K562 (cell line): Measurements from ENCODE around the gene PILRA. TPM values are rescaled to one million over a fixed set of nuclear protein-coding genes. Genes with fewer than 3 reads are reported as not detected.

Source experiments
- ATAC-seq: fragments of 200-7000 bp; cut with Tn5 transposase; 3 replicates; pipeline ENCODE4 v1.9.1; 2020; ENCODE audit warnings: moderate library complexity
- BruUV-seq: library from RNA; stranded (reverse); fragments of 400-500 nt; replicated peaks from 2 replicates; lab custom pipeline; 2021; lab: Mats Ljungman, UMichigan
- CTCF ChIA-PET: fragments of 300-600 bp; formaldehyde crosslinking; extraction: SDS; loops from one replicate; lab custom pipeline; 2021; ENCODE audit warnings: low intra/inter-chr PET ratio; lab: Yijun Ruan, JAX
- POLR2A ChIA-PET: fragments of 300-600, 350-650 bp; sonication (Branson Sonifier 250); formaldehyde crosslinking; extraction: SDS; loops from one replicate; lab custom pipeline; 2021; ENCODE audit warnings: antibody characterized with exemption, inconsistent platforms; lab: Yijun Ruan, JAX
- DNase-seq, 4 experiments: peaks; one replicate each; pipeline versions ENCODE4 v3.0.0 to v3.0.0-alpha.2; 2011 to 2018; ENCODE audit warnings: low spot score in 3 of 4, mixed read lengths in 3 of 4; ENCODE audit errors: extremely low read depth in 1 of 4
- FAIRE-seq: peaks from 2 replicates; lab custom pipeline; 2011; peaks lifted over from hg19 to GRCh38; lab: Jason Lieb, UNC
- H2AFZ ChIP-seq: 2 replicates; pipeline ENCODE4 v1.6.0; 2011; ENCODE audit warnings: low read depth, low read length, control low read depth, inconsistent platforms
- H3K27ac ChIP-seq: fragments of 200-600 bp; 3 replicates; pipeline ENCODE4 v1.8.0; 2011; ENCODE audit warnings: low read depth, mild to moderate bottlenecking, control low read depth, inconsistent platforms, low read length, moderate library complexity, mixed read lengths; ENCODE audit errors: extremely low read depth
- H3K27me3 ChIP-seq, 2 experiments: fragments of 300-600 bp in 1 of 2; 2 replicates in 1 of 2; 3 replicates in 1 of 2; pipeline versions ENCODE4 v1.6.0 to v1.8.0; 2011; ENCODE audit warnings: inconsistent platforms in 2 of 2, low read length in 2 of 2, mild to moderate bottlenecking in 1 of 2, mixed read lengths in 1 of 2, moderate library complexity in 1 of 2; ENCODE audit not compliant: control insufficient read depth in 2 of 2, insufficient read depth in 2 of 2
- H3K36me3 ChIP-seq: fragments of 300-600 bp; 3 replicates; pipeline ENCODE4 v1.8.0; 2011; ENCODE audit warnings: mild to moderate bottlenecking, low read length, inconsistent platforms; ENCODE audit not compliant: control insufficient read depth, insufficient read depth
- H3K4me1 ChIP-seq, 2 experiments: fragments of 200-600 bp in 1 of 2; replicated peaks in 1 of 2; 2 replicates in 1 of 2; 3 replicates in 1 of 2; pipeline versions ENCODE4 v1.5.1 to v1.8.0; 2011; ENCODE audit warnings: inconsistent platforms in 2 of 2, low read length in 2 of 2, mild to moderate bottlenecking in 1 of 2, mixed read lengths in 1 of 2, moderate library complexity in 1 of 2; ENCODE audit not compliant: control insufficient read depth in 2 of 2, insufficient read depth in 2 of 2
- H3K4me2 ChIP-seq: 2 replicates; pipeline ENCODE4 v1.6.1; 2011; ENCODE audit warnings: low read length, control low read depth, inconsistent platforms, mixed read lengths; ENCODE audit not compliant: insufficient read depth
- H3K4me3 ChIP-seq: fragments of 200-600 bp; sonication (generic), shearing (Covaris generic); 2 replicates; pipeline ENCODE4 v1.5.1; 2016; ENCODE audit warnings: control low read depth, inconsistent platforms
- H3K79me2 ChIP-seq: fragments of 200-600 bp; 3 replicates; pipeline ENCODE4 v1.8.0; 2011; ENCODE audit warnings: low read length, inconsistent platforms; ENCODE audit not compliant: control insufficient read depth, insufficient read depth
- H3K9ac ChIP-seq, 2 experiments: 2 replicates each; pipeline versions ENCODE4 v1.6.0 to v1.6.1; 2011; ENCODE audit warnings: low read depth in 2 of 2, low read length in 2 of 2, control low read depth in 1 of 2, inconsistent platforms in 1 of 2, mild to moderate bottlenecking in 1 of 2, mixed read lengths in 1 of 2; ENCODE audit not compliant: insufficient read depth in 1 of 2
- H3K9me1 ChIP-seq: one replicate; pipeline ENCODE4 v1.6.0; 2011; ENCODE audit warnings: inconsistent platforms, mild to moderate bottlenecking, low read length, moderate library complexity; ENCODE audit not compliant: control insufficient read depth, insufficient read depth
- H3K9me3 ChIP-seq: replicated peaks from 2 replicates; pipeline ENCODE4 v1.5.1; 2011; ENCODE audit warnings: low read depth, low read length, inconsistent platforms; ENCODE audit not compliant: control insufficient read depth, insufficient read depth
- H4K20me1 ChIP-seq: replicated peaks from 2 replicates; pipeline ENCODE4 v1.6.1; 2011; ENCODE audit warnings: low read length, inconsistent platforms, mixed read lengths; ENCODE audit not compliant: control insufficient read depth, insufficient read depth
- CBFA2T3 ChIP-seq: fragments of 450-650 bp; IDR thresholded peaks from 2 replicates; pipeline ENCODE4 v1.6.1; 2017
- ELF1 ChIP-seq: fragments of 200-800 bp; sonication (Bioruptor generic); IDR thresholded peaks from 2 replicates; pipeline ENCODE4 v1.6.1; 2016; ENCODE audit warnings: missing genetic modification characterization, missing compliant biosample characterization
- ZNF184 ChIP-seq: sonication (generic); formaldehyde crosslinking; IDR thresholded peaks from 2 replicates; pipeline ENCODE4 v1.5.0; 2020; ENCODE audit warnings: missing genetic modification reagents
- ZNF561 ChIP-seq: fragments of 450-650 bp; formaldehyde crosslinking; conservative IDR thresholded peaks from 2 replicates; pipeline ENCODE4 v1.4.0; 2020; ENCODE audit warnings: mild to moderate bottlenecking, moderate library complexity
- WGBS: fragments of 100-300 bp; shearing (Covaris generic); methylation state at CpG from one replicate; pipeline ENCODE4 v1.1.6; 2016; ENCODE audit warnings: low coverage, mixed read lengths; ENCODE audit not compliant: insufficient coverage; ENCODE audit errors: missing lambda C conversion rate; 5-methylcytosine and 5-hydroxymethylcytosine counted together
- in situ Hi-C: fragments of 300-500 bp; cut with MboI; formaldehyde crosslinking; loops from 4 replicates; pipeline ENCODE4 v1.15.0; 2018; ENCODE audit warnings: inconsistent platforms, mixed read lengths
- intact Hi-C: fragments of 100-400 bp; cut with micrococcal nuclease; formaldehyde crosslinking; loops from 2 replicates; pipeline ENCODE4 v1.14.2; 2022
- polyA plus RNA-seq, 8 experiments: library from polyadenylated mRNA; depleted of rRNA in 4 of 8; stranded (reverse) in 5 of 8; unstranded in 3 of 8; fragments of >200 nt; fragmentation: Nextera tagmentation in 2 of 8; fragmentation: Illumina TruSeq in 1 of 8; extraction: Ambion mirVana in 2 of 8; extraction: Trizol in 1 of 8; gene quantifications; 2 replicates each; pipeline versions ENCODE4 v1.2.1 to v1.2.3, GENCODE V29; 2011 to 2014; ENCODE audit warnings: inconsistent platforms in 1 of 8, missing spikeins in 1 of 8
- total RNA-seq, 7 experiments: library from RNA; depleted of rRNA in 6 of 7; stranded (reverse); fragments of >200 nt in 6 of 7; fragmentation: Illumina TruSeq in 2 of 7; extraction: Trizol in 2 of 7; gene quantifications; 2 replicates each; pipeline versions ENCODE4 v1.2.1 to v1.2.3, GENCODE V29; 2011 to 2021; ENCODE audit warnings: low replicate concordance in 1 of 7

PILRA gene
- total and polyA plus RNA-seq, 9 of the 15 experiments (the other 6 are each of a cell fraction or from before 2014, with no cell fraction given): 0.13 to 1.8 (median 0.62) TPM

DNA sequence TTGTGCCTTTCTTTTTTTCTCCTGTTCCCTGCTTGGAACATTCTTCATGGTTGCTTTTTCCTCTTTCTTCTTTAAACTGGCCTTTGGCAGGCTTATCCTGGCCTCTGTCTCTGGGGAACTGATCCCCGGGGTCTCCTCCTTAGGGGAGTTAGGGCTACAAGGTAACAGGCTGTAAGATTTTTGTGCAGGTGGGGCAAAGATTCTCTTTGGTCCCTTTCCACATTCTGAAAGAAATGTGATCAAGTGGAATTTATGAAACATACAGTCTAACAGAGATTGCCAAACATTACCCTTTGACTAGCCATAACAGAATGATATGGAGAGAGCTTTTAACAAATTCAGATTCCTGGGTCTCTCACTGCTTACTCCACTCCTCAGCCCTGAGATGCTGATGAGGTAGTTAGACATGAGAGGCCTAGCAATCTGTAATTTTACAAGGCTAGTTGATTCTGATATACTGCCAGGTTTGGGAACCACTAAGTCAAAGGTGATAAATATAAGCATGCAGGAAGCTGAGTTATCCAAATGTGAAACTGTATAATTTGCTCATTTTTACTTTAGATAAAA is 46.5 kb downstream of the PILRA start:
- Histone ChIP-seq H3K27me3 (no peaks in the 10 kb centered on the region), H3K4me3 (no peak overlapping the region), H3K36me3 (no peaks in the 10 kb centered on the region), H3K9me1 (no peaks in the 10 kb centered on the region), H3K9me3 (no peaks in the 10 kb centered on the region), H3K27ac (no peak overlapping the region), H3K79me2 (no peaks in the 10 kb centered on the region), H3K4me1 (no peaks in the 10 kb centered on the region), H3K4me2 (no peak overlapping the region), H3K9ac (no peak overlapping the region), H4K20me1 (no peaks in the 10 kb centered on the region), H2AFZ (no peak overlapping the region)
- in situ Hi-C loops: no loop called here
- BruUV-seq: no TSS peak
- intact Hi-C loops: no loop called here
- ChIA-PET POLR2A (interaction anchor here (3.5 kb wide), 1 partner anchor 9 kb away, joined by 25 read pairs; the partner anchor contains the start of genes MEPCE and ZCWPW1), CTCF (no interaction called here)
- 38% methylated on average over 1 of the region's 1 CpG for WGBS
- DNase-seq (no peak), FAIRE-seq (no peak), ATAC-seq (peak; percentile 31; the same call in 1 of the 3 replicates)
- TF ChIP-seq ZNF561 (no peak), CBFA2T3 (peak; percentile 63)

DNA sequence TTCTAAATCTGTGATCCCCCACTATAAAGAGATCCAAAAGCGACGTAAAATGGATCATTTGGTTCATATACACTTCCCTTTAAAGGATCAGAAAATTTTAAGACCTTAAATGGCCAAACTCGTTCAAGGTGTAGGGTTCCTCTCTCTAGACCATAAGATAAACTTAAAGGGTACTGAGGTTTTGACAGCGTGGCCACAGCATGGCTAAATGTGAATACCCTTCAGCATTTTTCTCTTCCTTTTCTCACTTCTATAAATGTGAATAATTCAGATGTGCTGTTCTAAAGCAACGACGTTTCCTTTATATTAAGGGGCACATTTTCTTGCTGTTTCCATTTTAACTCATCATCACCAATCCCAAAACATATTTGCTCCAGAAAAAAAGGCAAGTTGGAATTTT is 50.0 kb downstream of the PILRA start:
- H4K20me1 ChIP-seq: no peaks in the 10 kb centered on the region
- no TSS peak for BruUV-seq
- no peaks in the 10 kb centered on the region for H3K79me2 ChIP-seq
- H3K27ac ChIP-seq: no peak overlapping the region
- intact Hi-C loops: no loop called here
- ChIA-PET POLR2A (no interaction called here), CTCF (no interaction called here)
- H3K4me3 ChIP-seq: no peak overlapping the region
- H3K9ac ChIP-seq: no peak overlapping the region
- FAIRE-seq (no peak), ATAC-seq (no peak), DNase-seq (no peak)
- in situ Hi-C loops: no loop called here
- TF ChIP-seq ZNF184 (CRISPR knock-in tag): no peak
- TF ChIP-seq ELF1 (tag): no peak
- H3K4me2 ChIP-seq: no peak overlapping the region
- no peaks in the 10 kb centered on the region for H3K9me1 ChIP-seq
- no peaks in the 10 kb centered on the region for H3K27me3 ChIP-seq
- 62% methylated on average over 6 of the region's 6 CpGs for WGBS
- H3K9me3 ChIP-seq: peaks cover 4% of the 10 kb centered on the region; the same call in 1 of the 2 replicates
- H2AFZ ChIP-seq: no peak overlapping the region
- H3K36me3 ChIP-seq: no peaks in the 10 kb centered on the region
- peaks cover 3 to 8% of the 10 kb centered on the region in 2 experiments; a peak in 4 of 5 replicates for H3K4me1 ChIP-seq
